Activated naive CD8-positive, alpha-beta T cell treated with anti-CD3 and anti-CD28 coated beads, Interleukin-2, amount 50 U/mL, for 24 hours (primary cell): ENCODE data around the gene UVRAG.

Experiments
- ATAC-seq: fragments of 150-1000 bp; cut with Tn5 transposase; one replicate; pipeline ENCODE4 v1.10.0; 2021
- DNase-seq: peaks from one replicate; pipeline ENCODE4 v3.0.0; 2021
- H3K27ac Mint-ChIP-seq: one replicate; pipeline ENCODE4 v1.8.0; 2021; ENCODE audit warnings: mild to moderate bottlenecking, mixed read lengths
- H3K27me3 Mint-ChIP-seq: one replicate; pipeline ENCODE4 v1.8.0; 2021; ENCODE audit warnings: mixed read lengths
- H3K36me3 Mint-ChIP-seq: one replicate; pipeline ENCODE4 v1.8.0; 2021; ENCODE audit warnings: low read depth, mixed read lengths
- H3K4me1 Mint-ChIP-seq: one replicate; pipeline ENCODE4 v1.8.0; 2021; ENCODE audit warnings: mixed read lengths
- H3K4me3 Mint-ChIP-seq: one replicate; pipeline ENCODE4 v1.8.0; 2021; ENCODE audit warnings: mild to moderate bottlenecking, moderate library complexity, mixed read lengths
- H3K9me3 Mint-ChIP-seq: one replicate; pipeline ENCODE4 v1.8.0; 2021; ENCODE audit warnings: mixed read lengths

Gene UVRAG

GRCh38 chr11:75814677-75815344 is at the start of gene UVRAG:
TSS of gene UVRAG (plus strand) at chr11:75815210. CDS start at chr11:75815408, 198 bp downstream.
- H3K4me1 Mint-ChIP-seq: peaks cover 25% of the 10 kb centered on the region
- ATAC-seq (peak; percentile 94), DNase-seq (peak; percentile 97)
- H3K36me3 Mint-ChIP-seq: peaks cover 2% of the 10 kb centered on the region
- no peak within 1 kb of the TSS for H3K4me3 Mint-ChIP-seq
- peak within 1 kb of the TSS; percentile 92 for H3K27ac Mint-ChIP-seq
- no peaks in the 10 kb centered on the region for H3K9me3 Mint-ChIP-seq
- H3K27me3 Mint-ChIP-seq: no peaks in the 10 kb centered on the region

GRCh38 chr11:75766443-75767227 is 48.4 kb upstream of the UVRAG start:
- H3K36me3 Mint-ChIP-seq: no peaks in the 10 kb centered on the region
- ATAC-seq: no peak
- H3K4me3 Mint-ChIP-seq: no peak overlapping the region
- no peak for DNase-seq
- peaks cover 23% of the 10 kb centered on the region for H3K27me3 Mint-ChIP-seq
- no peak overlapping the region for H3K27ac Mint-ChIP-seq
- H3K4me1 Mint-ChIP-seq: peaks cover 21% of the 10 kb centered on the region
- no peaks in the 10 kb centered on the region for H3K9me3 Mint-ChIP-seq

- ATAC-seq (no peak), DNase-seq (no peak)
- Mint-ChIP-seq H3K4me1 (peaks cover 21% of the 10 kb centered on the region), H3K27ac (peak overlapping the region; percentile 10), H3K4me3 (no peak overlapping the region), H3K27me3 (peaks cover 23% of the 10 kb centered on the region), H3K9me3 (no peaks in the 10 kb centered on the region), H3K36me3 (no peaks in the 10 kb centered on the region)
Measured at GRCh38 chr11:75767228-75767572, 47.8 kb upstream of the UVRAG start.

- Mint-ChIP-seq H3K4me1 (peaks cover 21% of the 10 kb centered on the region), H3K4me3 (no peak overlapping the region), H3K36me3 (no peaks in the 10 kb centered on the region), H3K27me3 (peaks cover 23% of the 10 kb centered on the region), H3K9me3 (no peaks in the 10 kb centered on the region), H3K27ac (peak overlapping the region; percentile 59)
- DNase-seq (no peak), ATAC-seq (no peak)
Measured at GRCh38 chr11:75767793-75768111, 47.3 kb upstream of the UVRAG start.

GRCh38 chr11:75768112-75768908 is 46.7 kb upstream of the UVRAG start, which contains the start of gene DGAT2:
TSS of gene DGAT2 (plus strand) at chr11:75768778. CDS start at chr11:75768992, 214 bp downstream.
- ATAC-seq (peak; percentile 74), DNase-seq (peak; percentile 77)
- Mint-ChIP-seq H3K4me3 (peak within 1 kb of the TSS; percentile 61), H3K4me1 (peaks cover 21% of the 10 kb centered on the region), H3K36me3 (no peaks in the 10 kb centered on the region), H3K27ac (peak within 1 kb of the TSS; percentile 59), H3K27me3 (peaks cover 23% of the 10 kb centered on the region), H3K9me3 (no peaks in the 10 kb centered on the region)

- ATAC-seq (no peak), DNase-seq (no peak)
- H3K27ac Mint-ChIP-seq: no peak overlapping the region
- peaks cover 23% of the 10 kb centered on the region for H3K27me3 Mint-ChIP-seq
- no peaks in the 10 kb centered on the region for H3K36me3 Mint-ChIP-seq
- no peaks in the 10 kb centered on the region for H3K9me3 Mint-ChIP-seq
- H3K4me1 Mint-ChIP-seq: peaks cover 27% of the 10 kb centered on the region
- H3K4me3 Mint-ChIP-seq: peak overlapping the region; percentile 61
Measured at GRCh38 chr11:75768909-75769771, 45.9 kb upstream of the UVRAG start.

GRCh38 chr11:75770102-75770501 is 44.9 kb upstream of the UVRAG start:
- no peak overlapping the region for H3K27ac Mint-ChIP-seq
- H3K9me3 Mint-ChIP-seq: no peaks in the 10 kb centered on the region
- ATAC-seq (no peak), DNase-seq (no peak)
- H3K4me1 Mint-ChIP-seq: peaks cover 27% of the 10 kb centered on the region
- H3K36me3 Mint-ChIP-seq: no peaks in the 10 kb centered on the region
- peak overlapping the region; percentile 61 for H3K4me3 Mint-ChIP-seq
- peaks cover 23% of the 10 kb centered on the region for H3K27me3 Mint-ChIP-seq

GRCh38 chr11:75771646-75772410 is 43.2 kb upstream of the UVRAG start:
- Mint-ChIP-seq H3K4me1 (peaks cover 27% of the 10 kb centered on the region), H3K36me3 (no peaks in the 10 kb centered on the region), H3K9me3 (no peaks in the 10 kb centered on the region), H3K27me3 (peaks cover 20% of the 10 kb centered on the region), H3K4me3 (no peak overlapping the region), H3K27ac (peak overlapping the region; percentile 8)
- DNase-seq (no peak), ATAC-seq (no peak)

GRCh38 chr11:75773595-75774353 is 41.2 kb upstream of the UVRAG start:
- DNase-seq (no peak), ATAC-seq (peak; percentile 50)
- Mint-ChIP-seq H3K4me3 (no peak overlapping the region), H3K36me3 (no peaks in the 10 kb centered on the region), H3K9me3 (no peaks in the 10 kb centered on the region), H3K4me1 (peaks cover 30% of the 10 kb centered on the region), H3K27me3 (peaks cover 13% of the 10 kb centered on the region), H3K27ac (peak overlapping the region; percentile 57)

GRCh38 chr11:75775056-75775455 is 40.0 kb upstream of the UVRAG start:
- H3K4me1 Mint-ChIP-seq: peaks cover 21% of the 10 kb centered on the region

GRCh38 chr11:75776546-75776945 is 38.5 kb upstream of the UVRAG start:
- DNase-seq (no peak), ATAC-seq (no peak)
- Mint-ChIP-seq H3K4me1 (peaks cover 21% of the 10 kb centered on the region), H3K27ac (no peak overlapping the region), H3K9me3 (no peaks in the 10 kb centered on the region), H3K27me3 (no peaks in the 10 kb centered on the region), H3K4me3 (no peak overlapping the region), H3K36me3 (no peaks in the 10 kb centered on the region)

More at GRCh38 chr11:75775056-75775455, 40.0 kb upstream of the UVRAG start:
- DNase-seq (no peak), ATAC-seq (no peak)
- Mint-ChIP-seq H3K4me3 (no peak overlapping the region), H3K27me3 (peaks cover 2% of the 10 kb centered on the region), H3K9me3 (no peaks in the 10 kb centered on the region), H3K27ac (no peak overlapping the region), H3K36me3 (no peaks in the 10 kb centered on the region)

GRCh38 chr11:75777461-75778110 is 37.4 kb upstream of the UVRAG start:
- ATAC-seq (no peak), DNase-seq (no peak)
- no peaks in the 10 kb centered on the region for H3K9me3 Mint-ChIP-seq
- peaks cover 21% of the 10 kb centered on the region for H3K4me1 Mint-ChIP-seq
- no peaks in the 10 kb centered on the region for H3K36me3 Mint-ChIP-seq
- no peaks in the 10 kb centered on the region for H3K27me3 Mint-ChIP-seq
- peak overlapping the region; percentile 23 for H3K27ac Mint-ChIP-seq
- no peak overlapping the region for H3K4me3 Mint-ChIP-seq
